GM18502 (cell line): ENCODE data around the gene CYP2A7.
"Not testable (repeated sequence)": the region's sequence is repeated elsewhere in the genome, so short reads cannot be mapped to it uniquely, and the experiment has no call there.

Experiments used
- ATAC-seq: cut with Tn5 transposase; IDR thresholded peaks from one replicate; pipeline ENCODE4 v1.9.1; 2021; ENCODE audit warnings: mild to moderate bottlenecking; ENCODE audit not compliant: unreplicated experiment, poor library complexity

Gene CYP2A7

DNA sequence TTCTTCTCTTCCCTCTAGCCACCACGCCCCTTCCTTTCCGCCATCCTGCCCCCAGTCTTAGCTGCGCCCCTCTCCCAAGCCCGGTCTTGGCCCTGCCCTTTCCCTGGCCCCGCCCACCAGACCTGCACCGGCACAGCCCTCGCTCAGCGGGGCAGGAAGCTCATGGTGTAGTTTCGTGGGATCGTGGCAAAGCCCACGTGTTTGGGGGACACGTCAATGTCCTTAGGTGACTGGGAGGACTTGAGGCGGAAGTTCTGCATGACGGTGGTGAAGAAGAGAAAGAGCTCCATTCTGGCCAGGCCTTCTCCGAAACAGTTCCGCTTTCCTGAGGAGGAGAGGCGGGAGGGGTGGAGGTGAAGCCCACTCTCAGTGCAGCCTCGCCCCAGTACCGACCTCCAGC is 38.4 kb downstream of the CYP2A7 start:
- ATAC-seq: not testable (repeated sequence)

DNA sequence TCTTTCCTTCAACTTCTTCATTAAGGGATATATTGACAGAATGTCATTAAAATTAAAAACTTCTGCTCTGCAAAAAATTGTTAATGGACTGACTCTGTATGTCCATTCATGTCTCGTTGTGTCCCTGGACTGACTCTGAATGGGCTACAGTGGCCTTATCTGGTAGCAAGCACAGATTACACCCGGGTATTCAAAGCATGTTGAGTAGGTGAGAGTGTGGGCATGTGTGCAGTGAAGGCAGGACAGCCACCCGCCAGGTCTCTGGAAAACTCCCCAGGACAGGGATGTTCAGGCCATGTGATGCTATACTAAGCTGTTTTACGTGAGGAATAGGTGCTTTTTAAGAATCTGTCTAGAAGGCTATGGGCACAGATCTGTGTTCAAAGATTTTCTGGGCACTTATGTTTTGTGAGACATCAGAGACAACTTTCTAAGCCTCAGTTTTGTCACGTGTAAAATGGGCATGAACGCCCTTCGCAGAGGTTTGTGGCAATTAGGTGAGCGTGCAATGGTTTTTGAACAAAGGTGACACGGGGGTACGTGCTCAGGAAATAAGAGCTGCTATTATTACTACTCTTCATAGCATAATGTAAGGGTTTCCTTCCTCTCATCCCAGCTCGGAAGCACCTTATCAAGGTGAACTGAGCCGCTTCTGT is 38.9 kb downstream of the CYP2A7 start:
- ATAC-seq: not testable (repeated sequence)

DNA sequence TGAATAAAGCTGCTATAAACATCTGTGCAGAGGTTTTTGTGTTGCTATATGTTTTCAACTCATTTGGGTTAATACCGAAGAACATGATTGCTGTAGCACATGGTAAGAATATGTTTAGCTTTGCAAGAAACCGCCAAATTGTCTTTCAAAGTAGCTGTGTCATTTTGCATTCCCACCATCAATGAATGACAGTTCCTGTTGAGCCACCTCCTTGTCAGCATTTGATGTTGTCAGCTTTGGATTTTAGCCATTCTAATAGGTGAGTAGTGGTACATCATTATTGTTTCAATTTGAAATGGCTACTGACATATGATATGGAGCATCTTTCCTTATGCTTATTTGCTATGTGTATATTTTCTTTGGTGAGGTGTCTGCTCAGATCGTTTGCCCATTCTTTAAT is 40.0 kb downstream of the CYP2A7 start:
- not testable (repeated sequence) for ATAC-seq

DNA sequence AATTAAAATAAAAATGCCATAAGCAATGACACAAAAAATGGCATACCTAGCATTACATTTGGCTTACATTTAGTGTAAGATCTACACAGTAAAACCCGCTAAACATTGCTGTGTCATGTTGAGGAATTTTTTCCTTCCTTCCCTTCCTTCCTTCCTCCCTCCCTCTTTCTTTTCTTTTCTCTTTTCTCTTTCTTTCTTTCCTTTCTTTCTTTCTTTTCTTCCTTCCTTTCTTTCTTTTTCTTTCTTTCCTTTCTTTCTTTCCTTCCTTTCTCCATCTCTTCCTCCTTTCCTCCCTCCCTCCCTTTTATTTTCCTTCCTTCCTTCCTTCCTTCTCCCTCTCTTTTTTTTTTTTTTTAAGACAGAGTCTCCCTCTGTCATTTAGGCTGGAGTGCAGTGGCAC is 43.6 kb downstream of the CYP2A7 start:
- ATAC-seq: not testable (repeated sequence)

DNA sequence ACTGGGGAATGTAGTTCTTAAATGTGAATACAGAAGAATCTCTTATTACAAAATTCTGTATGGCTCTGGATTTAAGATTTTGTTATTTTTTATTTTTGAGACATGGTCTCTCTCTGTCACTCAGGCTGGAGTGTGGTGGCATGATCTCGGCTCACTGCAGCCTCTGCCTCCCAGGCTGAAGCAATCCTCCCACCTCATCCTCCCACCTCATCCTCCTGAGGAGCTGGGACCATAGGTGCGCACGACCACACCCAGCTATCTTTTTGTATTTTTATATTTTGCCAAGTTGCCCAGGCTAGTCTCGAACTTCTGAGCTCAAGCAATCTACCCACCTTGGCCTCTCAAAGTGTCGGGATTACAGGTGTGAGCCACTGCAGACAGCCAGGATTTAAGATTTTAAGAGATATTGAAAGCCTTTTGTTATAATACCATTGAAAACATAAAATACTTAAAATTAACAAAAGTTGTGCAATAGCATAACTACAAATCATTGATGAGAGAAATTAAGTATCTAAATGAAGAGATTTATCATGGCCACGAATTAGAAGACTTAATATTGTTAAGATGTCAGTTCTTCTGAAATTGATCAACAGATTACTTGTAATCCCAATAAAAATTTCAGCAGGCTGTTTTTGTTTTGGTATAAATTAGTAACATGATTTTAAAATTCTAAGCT is 45.1 kb downstream of the CYP2A7 start:
- no peak for ATAC-seq

- not testable (repeated sequence) for ATAC-seq
These were observed 48.1 kb downstream of the CYP2A7 start for GRCh38 chr19:40833728-40834533.

GRCh38 chr19:40832431-40832790 is 49.6 kb downstream of the CYP2A7 start:
- ATAC-seq: not testable (repeated sequence)

GRCh38 chr19:40831502-40832430 is 50.3 kb downstream of the CYP2A7 start:
- no peak for ATAC-seq

- ATAC-seq: not testable (repeated sequence)
These were observed 51.3 kb downstream of the CYP2A7 start for GRCh38 chr19:40830741-40831140.

GRCh38 chr19:40829205-40829604 is 52.8 kb downstream of the CYP2A7 start:
- no peak for ATAC-seq

DNA sequence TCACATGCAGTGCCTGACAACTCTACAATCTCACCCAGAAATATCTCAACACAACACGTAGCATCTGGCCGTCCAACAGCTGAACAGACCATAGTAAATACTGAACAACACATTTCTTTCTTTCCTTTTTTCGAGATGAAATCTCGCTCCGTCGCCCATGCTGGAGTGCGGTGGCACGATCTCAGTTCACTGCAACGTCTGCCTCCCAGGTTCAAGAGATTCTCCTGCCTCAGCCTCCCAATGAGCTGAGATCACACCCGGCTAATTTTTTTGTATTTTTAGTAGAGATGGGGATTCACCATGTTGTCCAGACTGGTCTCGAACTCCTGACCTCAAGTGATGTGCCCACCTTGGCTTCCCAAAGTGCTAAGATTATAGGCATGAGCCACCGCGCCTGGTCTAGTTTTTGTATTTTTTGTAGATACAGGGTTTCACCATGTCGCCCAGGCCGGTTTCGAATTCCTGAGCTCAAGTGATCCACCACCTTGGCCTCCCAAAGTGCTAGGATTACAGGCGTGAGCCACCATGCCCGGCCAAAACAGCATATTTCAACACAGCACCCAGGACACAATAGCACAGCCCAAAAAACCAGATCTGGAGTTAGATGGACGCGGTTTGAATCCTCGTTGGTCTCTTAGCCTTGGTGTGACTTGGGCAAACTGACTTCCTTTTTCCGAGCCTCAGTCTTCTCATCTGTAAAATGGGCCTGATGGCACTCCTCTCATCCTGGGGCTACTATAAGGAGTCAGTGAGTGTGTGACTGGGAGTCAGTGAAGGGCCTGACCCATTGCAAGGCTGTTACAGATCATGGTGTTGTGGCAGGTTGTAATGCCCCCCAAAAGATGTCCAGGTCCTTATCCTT is 54.4 kb downstream of the CYP2A7 start:
- ATAC-seq: no peak

- not testable (repeated sequence) for ATAC-seq
These were observed 55.2 kb downstream of the CYP2A7 start for GRCh38 chr19:40826699-40827385.

GRCh38 chr19:40826312-40826698 is 55.7 kb downstream of the CYP2A7 start:
- ATAC-seq: not testable (repeated sequence)

GRCh38 chr19:40825460-40826095 is 56.5 kb downstream of the CYP2A7 start:
- ATAC-seq: not testable (repeated sequence)
